GM19099 (cell line): Measurements from ENCODE around the gene TDP1.

Source experiments
- POLR2A ChIP-seq: IDR thresholded peaks from 3 replicates; pipeline ENCODE4 v1.6.1; 2011; ENCODE audit warnings: low read depth; ENCODE audit not compliant: insufficient read length; ENCODE audit errors: extremely low read depth

Gene TDP1

DNA sequence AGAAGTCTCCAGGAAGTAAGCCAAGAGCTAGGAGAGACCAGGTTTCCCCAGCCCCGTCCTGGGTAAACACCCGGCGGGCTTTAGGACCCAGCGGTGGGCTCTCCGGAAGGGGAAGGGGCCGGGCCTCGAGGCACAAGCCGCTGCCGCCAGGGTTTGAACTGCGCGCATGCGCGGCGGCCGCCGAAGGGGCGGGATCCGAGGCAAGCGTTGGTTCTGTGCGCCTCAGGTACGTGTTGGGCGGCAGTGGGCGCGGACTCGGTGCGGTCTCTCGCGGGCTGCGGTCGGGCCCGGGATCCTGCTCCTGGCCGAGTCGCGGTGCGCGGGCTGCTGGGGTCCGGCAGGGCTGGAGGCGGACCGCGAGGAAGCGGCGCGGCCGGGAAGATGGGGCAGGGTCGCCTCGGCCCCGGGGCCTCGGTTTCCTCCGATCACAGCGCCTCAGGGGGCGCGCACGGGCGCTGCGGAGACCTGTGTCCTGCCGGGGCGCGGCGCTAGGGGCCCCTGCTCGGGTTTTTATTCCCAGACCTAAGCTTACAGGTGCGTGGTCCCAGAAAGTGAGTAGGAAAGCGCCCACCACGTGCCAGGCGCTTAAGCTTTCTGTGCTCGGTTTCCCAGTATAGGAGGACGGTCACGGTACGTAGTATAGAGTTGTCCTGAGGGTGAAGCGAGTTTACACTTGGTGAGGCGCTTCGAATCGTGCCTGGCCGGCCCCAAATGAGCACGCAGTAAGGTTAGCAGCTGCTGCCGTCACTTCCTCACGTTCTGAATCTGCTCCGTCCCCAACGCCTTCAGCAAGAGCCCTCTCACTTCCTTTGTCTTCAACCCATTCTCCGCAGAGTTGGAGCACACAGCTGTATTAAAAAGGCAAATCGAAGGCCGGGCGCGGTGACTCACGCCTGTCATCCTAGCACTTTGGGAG lies at the start of gene TDP1:
TSS of gene TDP1 (plus strand) at position 183 of the 916 bp plus-strand sequence. CDS start 7,188 bp downstream, outside the sequence.
- TF ChIP-seq POLR2A, result peak; percentile 84

DNA sequence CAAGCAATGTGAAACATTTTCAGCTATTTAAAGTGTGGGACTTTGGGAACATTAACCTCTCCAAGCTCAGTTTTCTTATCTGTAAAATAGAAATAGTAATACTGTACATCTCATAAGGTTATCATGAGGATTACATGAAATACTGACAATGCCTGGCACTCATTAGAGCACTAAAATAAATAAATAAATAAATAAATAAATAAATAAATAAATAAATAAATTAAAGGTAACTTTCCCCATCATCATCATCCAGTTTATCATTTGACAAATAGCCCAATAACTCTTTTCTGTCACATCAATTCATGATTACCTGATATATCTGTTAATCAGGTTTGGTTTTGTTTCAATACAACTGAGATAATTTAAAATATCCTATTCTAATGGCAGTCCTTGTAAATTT lies 49.7 kb upstream of the TDP1 start:
- no peak for TF ChIP-seq POLR2A

DNA sequence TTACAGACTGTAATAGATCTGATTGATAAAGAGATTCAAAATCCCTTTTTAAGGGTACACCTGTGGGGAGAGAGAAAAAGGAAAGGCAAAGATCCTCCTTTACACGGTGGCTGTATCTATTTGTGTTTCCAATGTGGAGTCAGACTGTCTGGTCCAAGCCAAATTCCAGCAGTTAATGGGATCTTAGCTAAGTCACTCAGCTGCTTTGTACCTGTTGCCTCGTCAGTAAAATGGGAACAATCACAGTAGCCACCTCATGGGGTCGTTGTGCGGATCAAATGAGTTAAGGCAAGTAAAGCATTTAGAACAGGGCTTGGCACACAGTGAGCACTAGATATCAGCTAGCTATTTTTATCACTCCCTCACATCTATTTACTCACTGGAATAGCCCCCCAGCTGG lies 48.1 kb upstream of the TDP1 start:
- no peak for TF ChIP-seq POLR2A

DNA sequence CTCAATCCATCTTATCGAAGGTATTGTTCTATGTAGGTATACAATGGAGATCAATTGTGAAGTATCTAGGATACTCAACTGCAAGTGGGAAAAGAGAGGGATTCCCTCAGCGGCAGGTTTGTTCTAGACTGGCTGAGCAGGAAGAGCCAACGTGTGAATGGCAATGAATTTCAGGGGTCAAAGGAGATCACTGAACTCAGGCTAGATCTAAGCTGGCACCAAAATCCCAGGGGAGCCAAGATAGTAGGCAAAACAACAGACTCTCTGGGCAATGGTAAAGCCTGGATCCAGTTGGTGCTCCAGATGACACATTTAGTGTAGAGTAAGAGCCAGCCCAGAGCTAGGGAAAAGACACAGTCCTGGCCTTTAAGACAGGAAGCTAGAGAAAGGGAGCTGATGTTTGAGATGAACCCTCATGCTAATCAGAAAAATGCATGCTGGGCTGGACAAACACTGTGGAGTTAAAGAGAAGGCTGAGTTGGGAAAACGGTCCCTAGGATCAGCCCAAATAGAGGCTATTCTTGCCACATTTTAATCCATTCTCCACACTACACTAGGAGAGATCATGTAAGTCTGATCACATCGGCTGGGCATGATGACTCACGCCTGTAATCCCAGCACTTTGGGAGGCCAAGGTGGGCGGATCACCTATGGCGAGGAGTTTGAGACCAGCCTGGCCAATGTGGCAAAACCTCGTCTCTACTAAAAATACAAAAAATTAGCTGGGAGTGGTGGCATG lies 46.8 kb upstream of the TDP1 start:
- no peak for TF ChIP-seq POLR2A

DNA sequence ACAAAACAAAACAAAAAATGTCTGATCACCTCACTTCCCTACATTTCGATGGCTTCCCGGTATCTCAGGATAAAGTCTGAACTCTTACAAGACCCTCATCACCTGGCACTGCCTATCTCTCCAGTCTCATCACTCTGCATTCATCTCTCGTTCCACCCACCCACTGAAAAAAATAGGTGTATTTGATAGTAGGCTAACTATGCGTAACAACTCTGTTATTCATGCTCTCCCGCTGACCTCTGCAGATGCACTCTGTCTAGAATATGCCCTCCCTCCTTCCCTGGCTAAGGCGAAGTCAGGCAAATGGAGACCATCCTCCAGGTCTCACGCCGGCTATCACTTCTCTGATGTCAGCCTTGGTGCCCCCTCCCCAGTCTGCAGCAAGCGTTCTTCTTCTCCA lies 46.1 kb upstream of the TDP1 start:
- no peak for TF ChIP-seq POLR2A

DNA sequence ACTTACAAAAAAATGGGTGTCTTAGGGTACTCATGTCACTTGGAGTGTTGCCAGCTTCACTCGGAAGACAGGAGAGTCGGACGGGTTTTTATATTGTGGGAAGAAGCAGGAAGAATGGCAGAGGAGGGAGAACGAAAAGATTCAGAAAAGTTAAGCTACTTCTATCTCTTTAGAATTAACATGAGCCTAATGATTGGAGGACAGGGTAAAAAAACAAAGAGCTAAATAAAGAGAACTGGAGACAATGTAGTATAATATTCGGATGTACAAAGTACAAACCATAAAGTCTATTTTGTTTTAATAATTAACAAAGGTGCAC lies 45.1 kb upstream of the TDP1 start:
- no peak for TF ChIP-seq POLR2A

DNA sequence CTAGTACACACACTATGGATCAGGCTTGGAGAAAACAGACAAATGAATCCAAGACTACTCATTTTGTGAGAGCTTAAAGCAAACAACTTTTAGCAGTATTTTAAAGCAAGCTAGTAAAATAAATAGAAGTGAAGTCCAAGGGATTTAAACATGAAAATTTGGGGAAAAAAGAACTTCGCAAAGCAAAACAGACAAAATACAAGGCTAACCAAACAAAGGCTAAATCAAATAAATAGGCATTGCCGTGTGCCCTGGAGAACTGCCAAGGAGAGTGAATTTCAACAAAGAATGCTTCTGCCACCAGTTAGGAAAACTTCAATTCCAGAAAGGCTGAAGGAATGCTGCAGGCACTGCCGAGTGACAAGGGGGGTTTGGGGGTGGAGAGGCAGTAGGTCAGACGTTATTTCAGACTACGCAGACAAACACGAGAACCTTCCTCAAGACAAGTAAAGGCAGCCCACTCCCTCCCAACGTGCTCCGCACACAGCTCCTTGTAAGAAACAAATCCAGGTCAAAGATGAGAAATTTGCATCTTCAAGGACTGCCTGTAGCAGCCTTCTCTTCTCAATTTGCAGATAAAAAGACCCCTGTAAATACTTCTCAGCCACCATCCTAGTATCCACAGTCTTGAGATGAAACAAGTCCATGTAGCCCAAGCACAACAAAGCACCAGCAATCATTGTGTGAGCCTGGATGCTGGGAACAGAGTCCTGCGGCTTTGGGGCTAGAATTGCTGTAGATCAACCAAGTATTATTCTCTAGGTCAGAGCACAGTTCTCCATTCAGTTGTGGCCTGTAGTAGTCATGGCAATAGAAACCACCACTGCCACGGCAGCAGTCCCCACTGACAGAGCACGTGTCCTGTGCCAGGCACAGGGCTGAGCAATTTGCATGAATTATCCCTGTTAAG lies 44.5 kb upstream of the TDP1 start:
- TF ChIP-seq POLR2A, result no peak

DNA sequence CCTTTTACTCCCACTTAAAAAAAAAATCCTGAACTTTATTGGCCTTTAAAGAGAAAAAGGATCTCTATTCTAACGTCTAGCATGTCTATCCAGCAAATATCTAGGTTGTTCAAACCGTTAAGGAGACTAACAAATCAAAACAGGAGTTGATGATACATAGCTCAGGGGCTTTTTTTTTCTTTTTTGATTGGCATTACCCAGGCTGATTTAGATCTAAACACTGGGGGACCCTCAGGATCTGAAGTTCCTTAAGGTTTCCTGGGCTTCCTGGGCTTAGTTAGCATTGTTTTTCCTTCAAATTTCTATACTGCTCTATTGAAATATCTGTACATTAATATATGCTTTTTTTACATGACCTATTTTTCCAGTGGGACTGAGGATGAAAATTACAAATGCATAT lies 43.5 kb upstream of the TDP1 start:
- no peak for TF ChIP-seq POLR2A

DNA sequence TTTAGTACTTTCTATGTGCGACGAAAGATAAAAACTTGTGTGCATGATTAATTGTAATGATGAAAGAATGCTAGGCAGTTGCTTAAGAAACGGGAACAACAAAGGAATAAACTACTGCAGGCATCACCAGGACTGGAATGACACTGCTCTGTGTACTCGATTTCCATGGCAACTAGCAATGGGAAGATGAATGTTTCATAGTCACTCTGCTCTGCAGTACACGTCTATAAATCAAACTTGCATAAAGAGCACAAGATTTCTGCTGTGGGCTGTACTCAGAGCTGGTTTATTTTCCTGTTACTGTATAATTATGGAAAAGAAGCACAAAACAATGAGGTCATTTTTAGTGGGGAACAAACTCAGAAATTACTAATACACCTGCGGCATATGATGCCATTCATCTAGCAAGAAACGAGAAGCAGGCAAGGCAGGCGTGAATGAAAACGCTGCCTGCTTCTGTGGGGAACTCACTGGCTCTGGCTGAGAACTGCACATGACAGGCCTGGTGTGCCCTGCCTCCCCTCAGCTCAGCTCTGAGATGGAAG lies 43.0 kb upstream of the TDP1 start:
- TF ChIP-seq POLR2A, result no peak

DNA sequence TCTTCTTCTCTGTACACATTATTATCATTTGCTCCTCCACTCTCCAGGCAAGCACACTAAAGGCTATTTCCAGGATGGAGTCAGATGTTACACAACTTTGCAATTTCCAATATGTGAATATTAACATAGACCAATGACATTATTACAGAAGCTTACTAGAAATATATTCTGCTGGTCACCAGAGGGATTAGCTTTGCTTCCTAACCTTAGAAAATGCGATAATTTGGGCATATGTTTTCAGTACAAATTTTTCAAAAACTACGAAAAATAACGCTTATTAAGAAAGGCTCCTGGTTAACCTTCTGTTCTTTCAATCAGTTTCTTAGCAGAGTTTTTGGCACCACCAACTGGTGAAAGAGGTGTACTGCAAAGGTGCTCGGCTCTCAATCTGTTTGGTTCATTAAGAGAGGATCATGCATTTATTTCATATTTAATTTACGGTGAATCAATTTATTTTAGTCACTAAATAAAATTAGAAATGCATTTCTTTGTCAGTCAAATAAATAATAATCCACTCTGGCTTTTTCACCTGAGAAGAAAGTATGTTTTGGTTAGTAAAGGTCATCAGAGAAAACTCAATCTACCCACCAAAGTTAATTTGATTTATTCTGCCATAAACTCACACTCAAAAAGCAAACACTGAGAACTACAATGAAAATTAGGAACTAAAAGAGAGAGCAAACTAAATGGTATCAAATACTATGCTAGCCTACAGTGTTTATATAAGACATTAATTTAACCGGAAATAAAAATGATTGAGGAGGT lies 40.4 kb upstream of the TDP1 start:
- TF ChIP-seq POLR2A, result no peak

DNA sequence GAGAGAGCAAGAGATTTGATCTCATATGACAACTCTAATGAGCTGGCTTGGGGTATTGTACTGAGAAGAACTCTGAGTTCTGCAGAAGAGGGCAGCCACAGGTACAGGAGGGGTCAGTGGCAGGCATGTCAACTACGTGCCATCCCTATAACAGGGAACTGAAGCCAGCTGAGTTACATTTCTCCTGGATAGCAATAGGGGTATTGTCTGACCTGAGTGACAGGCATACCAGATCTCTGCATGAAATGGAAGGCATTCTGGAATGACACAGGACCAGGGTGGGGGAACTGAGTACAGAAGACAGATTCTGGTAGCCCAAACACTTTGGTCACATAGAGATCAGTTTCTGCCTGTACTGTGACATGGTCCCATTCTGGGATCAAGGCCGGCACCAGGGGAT lies 37.0 kb upstream of the TDP1 start:
- no peak for TF ChIP-seq POLR2A

DNA sequence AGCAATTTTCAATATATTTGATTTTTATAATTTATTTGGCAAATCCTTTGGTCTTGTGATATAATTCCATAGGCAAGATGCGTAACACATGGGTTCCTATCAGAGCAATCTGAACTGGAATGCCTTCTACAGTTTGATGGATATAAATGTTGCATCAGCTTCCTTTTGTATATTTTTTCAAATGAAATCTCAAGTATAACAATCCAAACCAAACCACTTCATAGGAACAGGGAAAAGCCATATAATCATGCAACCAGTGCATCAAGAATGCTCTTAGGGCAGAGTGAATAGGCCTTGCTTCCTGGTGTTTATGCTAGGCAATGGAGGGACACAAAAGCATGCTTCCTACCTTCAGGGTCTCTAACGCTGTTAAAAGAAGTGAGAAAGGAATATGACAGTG lies 35.7 kb upstream of the TDP1 start:
- no peak for TF ChIP-seq POLR2A

DNA sequence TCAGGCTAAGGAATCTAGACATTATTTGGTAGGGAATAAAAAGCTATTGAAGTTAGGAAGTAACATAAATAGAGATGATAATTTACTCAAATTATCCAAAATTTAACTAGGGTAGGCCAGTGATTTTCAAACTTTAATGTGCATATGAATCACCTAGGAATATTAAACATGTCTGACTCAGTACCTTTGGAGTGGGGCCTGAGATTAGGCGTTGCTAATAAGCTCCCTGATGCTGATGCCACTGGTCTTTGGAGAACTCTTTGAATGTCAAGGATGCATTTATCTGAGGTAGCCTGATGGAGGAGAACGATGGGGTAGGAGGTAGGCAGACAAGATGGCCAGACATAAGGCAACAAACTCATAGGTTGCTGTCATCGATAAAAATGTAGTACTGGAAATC lies 34.4 kb upstream of the TDP1 start:
- TF ChIP-seq POLR2A, result no peak
